GM12891 (cell line): Measurements from ENCODE around the gene MANEAL.

ENCODE experiments used
- POLR2A ChIP-seq: IDR thresholded peaks from 2 replicates; pipeline ENCODE4 v1.6.1; 2011; ENCODE audit warnings: low read depth, low read length, control low read depth
- POLR2AphosphoS5 ChIP-seq: IDR thresholded peaks from 2 replicates; pipeline ENCODE4 v1.6.1; 2011; ENCODE audit warnings: low read depth, low read length, control low read depth
- POU2F2 ChIP-seq: IDR thresholded peaks from 2 replicates; pipeline ENCODE4 v1.6.1; 2011; ENCODE audit warnings: low read depth, mild to moderate bottlenecking, control low read depth, low read length, moderate library complexity
- SPI1 ChIP-seq: IDR thresholded peaks from 2 replicates; pipeline ENCODE4 v1.6.1; 2011; ENCODE audit warnings: low read depth, low read length, control low read depth
- TAF1 ChIP-seq: IDR thresholded peaks from 2 replicates; pipeline ENCODE4 v1.6.1; 2011; ENCODE audit warnings: low read depth, low read length, control low read depth

- TF ChIP-seq POLR2AphosphoS5 (no peak), TAF1 (no peak), SPI1 (no peak), POLR2A (no peak), POU2F2 (no peak)
These were observed 45.1 kb upstream of the MANEAL start for GRCh38 chr1:37748565-37748964.
